HG02623 (cell line): Measurements from ENCODE around the gene NRL.
"Not testable (repeated sequence)": the region's sequence is repeated elsewhere in the genome, so short reads cannot be mapped to it uniquely, and the experiment has no call there.

ENCODE experiments used
- ATAC-seq: cut with Tn5 transposase; IDR thresholded peaks from one replicate; pipeline ENCODE4 v1.9.1; 2021; ENCODE audit warnings: moderate library complexity; ENCODE audit not compliant: unreplicated experiment

The NRL gene

DNA sequence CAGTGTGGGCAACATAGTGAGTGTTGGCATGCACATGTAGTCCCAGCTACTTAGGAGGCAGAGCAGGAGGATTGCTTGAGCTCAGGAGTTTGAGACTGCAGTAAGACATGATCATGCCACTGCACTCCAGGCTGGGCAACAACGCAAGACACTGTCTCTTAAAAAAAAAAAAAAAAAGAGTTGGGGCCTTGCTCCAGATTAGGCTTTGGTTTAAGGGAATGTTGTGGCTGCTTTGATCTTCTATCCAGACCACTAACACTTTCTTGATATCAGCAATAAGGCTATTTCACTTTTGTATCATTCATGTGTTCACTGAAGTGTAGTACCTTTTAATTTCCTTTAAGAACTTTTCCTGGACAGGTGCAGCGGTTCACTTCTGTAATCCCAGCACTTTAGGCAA lies 12.9 kb upstream of the NRL start:
- ATAC-seq = no peak

DNA sequence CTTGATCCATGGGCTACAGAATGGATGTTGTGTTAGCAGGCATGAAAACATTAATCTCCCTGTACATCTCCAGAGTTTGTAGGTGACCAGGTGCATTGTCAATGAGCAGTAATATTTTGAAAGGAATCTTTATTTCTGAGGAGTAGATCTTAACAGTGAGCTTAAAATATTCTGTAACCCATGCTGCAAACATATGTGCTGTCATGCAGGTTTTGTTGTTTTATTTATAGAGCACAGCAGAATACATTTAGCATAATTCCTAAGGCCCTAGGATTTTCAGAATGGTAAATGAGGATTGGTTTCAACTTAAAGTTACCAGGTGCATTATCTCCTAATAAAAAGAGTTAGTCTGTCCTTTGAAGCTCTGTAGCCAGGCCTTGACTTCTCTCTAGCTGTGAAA lies 12.2 kb upstream of the NRL start:
- ATAC-seq = no peak

DNA sequence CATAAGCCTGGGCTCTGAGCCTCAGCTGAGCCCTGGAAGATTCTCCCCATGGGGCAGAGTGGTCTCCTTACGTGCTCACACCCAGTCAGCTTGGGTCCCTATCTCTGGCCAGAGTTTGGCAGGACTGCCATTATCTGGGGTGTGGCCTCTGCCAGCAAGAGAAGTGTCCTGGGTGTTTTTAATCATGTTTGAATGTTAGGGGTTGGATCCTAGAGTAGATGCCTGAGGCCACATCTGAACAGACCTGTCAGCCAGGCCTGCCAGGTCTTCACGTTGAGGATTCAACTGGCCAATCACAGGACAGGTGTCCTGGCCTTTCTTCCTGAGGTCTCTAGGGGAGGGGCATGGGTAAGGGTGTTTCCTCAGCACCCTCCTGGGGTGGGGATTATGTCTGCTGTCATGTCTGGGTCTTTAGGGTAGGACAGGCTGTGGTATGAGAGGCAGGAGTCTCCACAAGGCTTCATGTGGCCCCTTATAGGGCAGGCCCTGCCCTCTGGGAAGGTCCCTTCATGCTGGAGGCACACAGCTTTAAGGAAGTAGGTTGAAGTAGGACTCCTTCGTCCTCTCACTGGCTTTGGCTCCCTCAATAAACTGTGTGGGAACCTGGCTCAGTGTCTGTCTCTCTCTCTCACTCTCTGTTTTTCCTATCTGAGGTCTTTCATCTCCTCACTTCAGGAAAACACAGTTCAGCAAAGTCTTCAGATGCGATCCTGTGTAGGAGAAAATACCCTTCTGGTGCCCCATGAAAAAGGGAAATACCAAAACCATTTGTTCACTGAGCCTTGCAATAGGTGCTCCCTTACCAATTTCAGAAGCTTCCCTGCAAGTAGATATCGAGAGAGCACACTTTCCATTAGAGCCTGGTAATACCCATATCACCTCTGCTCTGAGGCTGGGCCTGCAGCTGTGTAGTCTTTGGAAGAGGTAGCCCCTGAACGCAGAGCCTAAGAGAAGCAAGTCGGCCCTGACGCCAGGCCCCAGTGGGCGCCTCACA lies 9.0 kb upstream of the NRL start:
- ATAC-seq = no peak

DNA sequence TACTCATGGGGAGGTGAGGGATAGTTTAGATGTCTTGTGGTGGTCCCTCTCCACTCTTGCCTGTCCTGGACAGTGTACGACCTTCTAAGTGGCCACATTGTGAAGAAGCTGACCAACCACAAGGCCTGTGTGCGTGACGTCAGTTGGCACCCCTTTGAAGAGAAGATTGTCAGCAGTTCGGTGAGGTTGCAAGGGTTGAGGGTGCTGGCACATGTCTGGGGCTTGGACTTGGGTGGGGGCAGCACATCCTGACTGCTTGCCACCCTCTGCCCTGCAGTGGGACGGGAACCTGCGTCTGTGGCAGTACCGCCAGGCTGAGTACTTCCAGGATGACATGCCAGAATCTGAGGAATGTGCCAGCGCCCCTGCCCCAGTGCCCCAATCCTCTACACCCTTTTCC lies 8.1 kb upstream of the NRL start:
- no peak for ATAC-seq

- no peak for ATAC-seq
These were observed 7.7 kb upstream of the NRL start for GRCh38 chr14:24122416-24122815.

DNA sequence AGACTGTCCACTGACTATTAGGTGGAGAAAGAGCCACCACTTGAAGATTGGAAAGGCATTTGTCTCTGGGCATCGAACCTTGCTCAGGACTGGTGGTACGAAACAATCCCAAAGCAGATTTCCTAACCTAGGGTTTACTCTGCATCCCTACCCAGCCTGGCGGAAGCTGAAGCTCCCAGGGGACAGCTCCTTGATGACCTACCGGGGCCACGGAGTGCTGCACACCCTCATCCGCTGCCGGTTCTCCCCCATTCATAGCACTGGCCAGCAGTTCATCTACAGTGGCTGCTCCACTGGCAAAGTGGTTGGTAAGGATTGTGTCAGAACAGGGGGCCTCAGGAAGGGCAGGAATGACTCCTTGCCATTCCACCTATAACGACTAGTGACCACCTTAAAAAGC lies 6.5 kb upstream of the NRL start:
- ATAC-seq = no peak

GRCh38 chr14:24119691-24120090 lies 4.9 kb upstream of the NRL start:
- ATAC-seq = no peak

GRCh38 chr14:24117179-24117578 lies 2.4 kb upstream of the NRL start:
- no peak for ATAC-seq

DNA sequence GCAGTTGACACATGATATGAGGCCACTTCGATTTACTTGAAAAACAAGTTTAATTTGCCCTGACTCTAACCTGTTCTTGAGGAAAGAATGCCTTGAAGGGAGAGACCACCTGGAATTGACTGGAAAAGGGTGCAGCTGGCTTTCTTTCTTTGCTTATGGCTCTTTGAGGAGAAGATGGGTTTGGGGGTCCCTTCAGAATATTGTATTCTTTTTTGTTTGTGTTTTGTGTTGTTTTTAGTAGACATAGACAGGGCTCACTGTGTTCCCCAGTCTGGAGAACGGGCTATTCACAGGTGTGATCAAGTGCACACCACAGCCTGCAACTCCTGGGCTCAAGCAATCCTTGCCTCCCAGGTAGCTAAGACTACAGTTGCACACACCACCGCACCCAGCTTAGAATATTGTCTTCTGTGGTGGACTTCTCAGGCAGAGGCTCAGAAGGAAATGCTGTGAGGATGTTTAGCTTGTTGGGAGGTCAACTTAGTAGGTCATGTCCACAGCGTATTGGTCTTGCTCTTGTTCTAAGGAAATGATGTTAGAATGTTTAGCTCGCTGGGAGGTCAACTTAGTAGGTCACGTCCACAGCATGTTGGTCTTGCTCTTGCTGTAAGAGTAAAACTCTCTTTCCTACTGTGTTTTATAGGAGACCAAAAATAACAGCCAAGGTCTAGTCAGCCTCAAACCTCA lies 1.5 kb upstream of the NRL start:
- no peak for ATAC-seq

DNA sequence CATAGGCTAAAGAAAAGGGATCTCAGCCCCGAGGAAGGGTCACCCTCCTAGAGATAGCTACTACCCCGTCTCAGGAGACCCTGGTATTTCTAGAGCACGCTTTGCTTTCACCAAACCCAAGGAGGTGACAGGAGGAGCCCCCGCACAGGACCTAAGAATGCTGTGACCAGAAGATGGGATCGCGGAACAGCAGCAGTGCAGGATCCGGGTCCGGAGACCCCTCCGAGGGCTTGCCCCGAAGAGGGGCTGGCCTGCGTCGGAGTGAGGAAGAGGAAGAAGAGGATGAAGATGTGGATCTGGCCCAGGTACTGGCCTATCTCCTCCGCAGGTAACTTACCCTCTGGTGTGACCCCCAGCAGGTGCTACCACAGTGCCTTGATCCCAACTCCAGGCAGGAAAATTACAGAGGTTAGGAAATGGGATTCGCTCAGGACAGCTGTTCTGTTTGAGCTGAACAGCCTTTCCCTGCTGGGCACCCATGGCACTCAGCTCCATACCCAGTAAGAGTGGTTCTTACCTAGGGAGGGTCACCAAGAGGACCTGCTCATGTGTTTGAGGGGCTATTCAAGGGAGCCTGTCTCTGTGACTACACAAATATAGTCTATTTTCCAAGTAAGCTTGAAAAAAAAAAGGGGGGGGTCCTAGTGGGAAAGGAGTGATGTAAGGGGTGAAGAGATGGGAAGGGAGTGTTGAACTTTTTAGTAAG lies 826 bp upstream of the NRL start:
- ATAC-seq = no peak

- peak; percentile 18 for ATAC-seq
These were observed 783 bp downstream of the NRL start for GRCh38 chr14:24113801-24114531.

DNA sequence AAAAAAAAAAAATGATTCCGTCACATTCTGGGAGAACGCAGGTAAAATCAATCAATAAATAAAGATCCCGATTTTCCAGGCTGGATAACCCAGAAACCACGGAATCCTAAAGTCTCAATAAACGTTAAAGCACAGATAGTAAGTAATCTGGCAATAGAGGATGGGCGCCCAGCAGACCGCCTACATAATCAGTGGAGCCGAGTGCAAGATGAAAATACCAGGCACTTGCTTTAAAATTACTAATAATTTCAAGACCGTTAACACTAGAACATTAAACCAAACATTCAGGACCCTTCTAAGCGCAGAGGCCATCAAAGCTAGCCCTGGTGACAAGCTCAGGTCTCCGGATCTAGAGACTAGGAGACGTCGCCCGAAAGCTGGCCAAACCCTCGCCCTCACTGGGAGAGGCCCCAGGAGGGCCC lies 1.4 kb downstream of the NRL start:
- no peak for ATAC-seq

- no peak for ATAC-seq
These were observed 4.2 kb downstream of the NRL start for GRCh38 chr14:24110523-24110922.

DNA sequence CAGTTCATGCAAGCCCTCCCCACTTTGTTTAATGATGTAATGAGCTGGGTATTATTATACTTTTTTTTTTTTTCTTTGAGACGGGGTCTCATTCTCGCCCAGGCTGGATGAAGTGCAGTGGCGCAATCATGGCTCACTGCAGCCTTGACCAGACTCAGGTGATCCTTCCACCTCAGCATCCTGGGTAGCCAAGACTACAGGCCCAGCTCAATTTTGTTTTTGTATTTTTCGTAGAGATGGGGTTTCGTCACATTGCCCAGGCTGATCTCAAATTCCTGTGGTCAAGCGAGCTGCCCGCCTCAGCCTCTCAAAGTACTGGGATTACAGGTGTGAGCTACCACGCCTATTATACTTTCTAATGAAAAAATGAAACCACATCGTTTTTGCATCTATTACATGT lies 4.7 kb downstream of the NRL start:
- no peak for ATAC-seq

GRCh38 chr14:24108336-24108874 lies 6.3 kb downstream of the NRL start:
- ATAC-seq = peak; percentile 29

GRCh38 chr14:24106672-24107271 lies 8.0 kb downstream of the NRL start:
- ATAC-seq = no peak

GRCh38 chr14:24105609-24106239 lies 9.0 kb downstream of the NRL start:
- not testable (repeated sequence) for ATAC-seq

DNA sequence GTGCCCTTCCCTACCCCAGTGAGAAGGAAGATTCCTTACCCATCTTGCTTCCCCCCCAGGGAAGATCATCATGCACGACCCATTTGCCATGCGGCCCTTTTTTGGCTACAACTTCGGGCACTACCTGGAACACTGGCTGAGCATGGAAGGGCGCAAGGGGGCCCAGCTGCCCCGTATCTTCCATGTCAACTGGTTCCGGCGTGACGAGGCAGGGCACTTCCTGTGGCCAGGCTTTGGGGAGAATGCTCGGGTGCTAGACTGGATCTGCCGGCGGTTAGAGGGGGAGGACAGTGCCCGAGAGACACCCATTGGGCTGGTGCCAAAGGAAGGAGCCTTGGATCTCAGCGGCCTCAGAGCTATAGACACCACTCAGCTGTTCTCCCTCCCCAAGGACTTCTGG lies 11.3 kb downstream of the NRL start:
- ATAC-seq = no peak

DNA sequence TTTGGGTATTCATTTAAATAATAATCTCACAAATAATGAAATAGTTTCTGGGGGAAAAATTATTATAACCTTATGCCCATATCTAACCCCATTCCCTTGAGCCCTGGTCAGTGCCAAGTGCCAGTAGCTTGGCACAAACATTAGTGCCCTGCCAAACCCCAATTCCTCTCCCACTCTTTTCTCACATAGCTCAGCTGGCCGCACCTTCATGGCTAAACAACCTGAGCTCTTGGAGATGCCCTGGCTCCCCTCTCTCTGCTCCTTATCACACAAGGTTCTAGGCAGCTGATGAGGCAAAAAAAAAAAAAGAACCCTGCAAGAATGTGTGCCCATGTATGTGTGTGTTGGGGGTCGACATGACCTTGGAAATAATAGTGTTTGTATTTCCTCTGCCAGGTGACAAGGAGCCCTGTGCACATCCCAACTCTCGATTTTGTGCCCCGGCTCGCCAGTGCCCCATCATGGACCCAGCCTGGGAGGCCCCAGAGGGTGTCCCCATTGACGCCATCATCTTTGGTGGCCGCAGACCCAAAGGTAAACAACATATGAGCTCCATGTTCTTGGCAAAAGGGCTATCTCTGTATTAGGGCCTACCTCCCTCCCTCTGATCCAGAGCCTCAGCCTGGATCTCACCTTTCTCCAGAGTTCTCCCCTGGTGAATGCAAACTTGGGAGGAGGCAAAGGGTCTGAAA lies 12.2 kb downstream of the NRL start:
- no peak for ATAC-seq
